EL (cell line): Measurements from ENCODE around the gene SMYD3.
"Not testable (repeated sequence)": the region's sequence is repeated elsewhere in the genome, so short reads cannot be mapped to it uniquely, and the experiment has no call there.

ENCODE experiments used
- DNase-seq: peaks from one replicate; pipeline ENCODE4 v3.0.0-alpha.2; 2016

SMYD3 gene

DNA sequence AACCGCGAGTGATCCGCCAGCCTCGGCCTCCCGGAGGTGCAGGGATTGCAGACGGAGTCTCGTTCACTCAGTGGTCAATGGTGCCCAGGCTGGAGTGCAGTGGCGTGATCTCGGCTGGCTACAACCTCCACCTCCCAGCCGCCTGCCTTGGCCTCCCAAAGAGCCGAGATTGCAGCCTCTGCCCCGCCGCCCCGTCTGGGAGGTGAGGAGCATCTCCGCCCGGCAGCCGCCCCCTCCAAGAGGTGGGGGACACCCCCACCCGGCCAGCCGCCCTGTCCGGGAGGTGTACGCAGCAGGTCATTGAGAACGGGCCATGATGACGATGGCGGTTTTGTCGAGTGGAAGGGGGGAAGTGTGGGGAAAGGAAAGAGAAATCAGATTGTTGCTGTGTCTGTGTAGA is 732.1 kb downstream of the SMYD3 start:
- DNase-seq = not testable (repeated sequence)

DNA sequence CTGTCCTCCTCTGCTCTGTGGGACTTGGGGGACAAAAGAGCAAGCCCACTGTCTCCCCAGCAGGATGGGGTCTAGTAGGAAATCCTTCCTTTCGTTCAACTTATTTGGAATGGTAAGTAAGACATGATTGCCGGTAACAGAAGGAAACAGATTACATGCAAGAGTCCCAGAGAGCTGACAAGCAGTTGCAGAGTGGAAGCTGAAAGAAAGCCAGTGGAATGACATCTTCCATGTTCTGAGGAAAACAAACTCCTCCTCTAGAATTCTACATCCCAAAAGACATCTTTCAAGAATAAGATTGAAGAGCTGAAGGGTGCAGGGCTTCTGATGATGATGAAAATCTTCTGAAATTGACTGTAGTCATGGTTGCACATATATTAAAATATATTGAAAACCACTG is 732.9 kb downstream of the SMYD3 start:
- no peak for DNase-seq

DNA sequence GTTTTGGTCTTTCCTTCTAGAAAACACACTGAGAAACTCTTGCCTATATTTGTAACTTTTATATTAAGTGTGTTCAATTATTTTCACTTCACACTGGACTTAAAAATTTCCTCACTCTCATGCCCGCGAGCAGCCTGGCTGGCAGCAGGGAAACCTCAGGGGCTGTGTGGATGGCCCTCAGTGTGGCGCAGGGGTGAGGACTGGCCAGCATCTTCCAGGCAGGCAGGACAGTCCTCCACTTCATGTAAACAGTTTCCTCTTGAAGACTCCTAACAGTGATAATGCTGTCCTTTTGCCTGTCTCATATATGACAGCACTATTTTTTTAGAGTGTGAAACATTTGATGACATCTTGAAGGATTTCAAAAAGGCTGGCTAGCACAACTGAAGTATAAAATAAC is 733.7 kb downstream of the SMYD3 start:
- DNase-seq = no peak

DNA sequence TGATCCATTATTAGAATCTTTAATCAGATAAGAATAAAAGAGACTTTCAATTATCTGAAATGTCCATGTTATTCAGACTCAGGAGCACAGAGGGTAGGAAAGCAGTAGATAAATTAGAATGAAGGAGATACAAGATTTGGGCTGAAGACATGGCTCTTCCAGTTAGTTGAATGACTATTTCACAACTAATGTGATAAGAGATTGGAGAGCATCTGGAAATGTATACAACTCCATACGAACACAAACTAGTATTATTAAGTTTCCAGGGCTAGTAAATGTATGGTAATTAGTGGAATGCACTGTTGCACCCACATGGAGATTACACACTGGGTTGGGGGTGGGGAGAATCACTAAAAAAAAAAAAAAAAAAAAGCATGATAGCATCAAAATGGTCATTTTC is 734.3 kb downstream of the SMYD3 start:
- no peak for DNase-seq

DNA sequence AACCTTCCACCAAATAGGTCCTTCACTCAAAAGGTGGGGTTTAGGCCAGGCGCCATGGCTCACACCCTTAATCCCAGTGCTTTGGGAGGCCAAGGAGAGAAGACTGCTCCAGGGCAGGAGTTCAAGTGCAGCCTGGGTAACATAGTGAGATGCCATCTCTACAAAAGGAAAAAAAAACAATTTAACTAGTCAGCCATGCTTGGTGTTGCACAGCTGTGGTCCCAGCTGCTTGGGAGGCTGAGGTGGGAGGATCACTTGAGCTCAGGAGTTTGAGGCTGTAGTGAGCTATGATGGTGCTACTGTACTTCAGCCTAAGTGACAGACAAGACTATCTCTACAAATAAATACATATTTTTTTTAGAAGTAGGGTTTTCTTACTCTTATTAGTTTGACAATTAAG is 734.8 kb downstream of the SMYD3 start:
- no peak for DNase-seq

DNA sequence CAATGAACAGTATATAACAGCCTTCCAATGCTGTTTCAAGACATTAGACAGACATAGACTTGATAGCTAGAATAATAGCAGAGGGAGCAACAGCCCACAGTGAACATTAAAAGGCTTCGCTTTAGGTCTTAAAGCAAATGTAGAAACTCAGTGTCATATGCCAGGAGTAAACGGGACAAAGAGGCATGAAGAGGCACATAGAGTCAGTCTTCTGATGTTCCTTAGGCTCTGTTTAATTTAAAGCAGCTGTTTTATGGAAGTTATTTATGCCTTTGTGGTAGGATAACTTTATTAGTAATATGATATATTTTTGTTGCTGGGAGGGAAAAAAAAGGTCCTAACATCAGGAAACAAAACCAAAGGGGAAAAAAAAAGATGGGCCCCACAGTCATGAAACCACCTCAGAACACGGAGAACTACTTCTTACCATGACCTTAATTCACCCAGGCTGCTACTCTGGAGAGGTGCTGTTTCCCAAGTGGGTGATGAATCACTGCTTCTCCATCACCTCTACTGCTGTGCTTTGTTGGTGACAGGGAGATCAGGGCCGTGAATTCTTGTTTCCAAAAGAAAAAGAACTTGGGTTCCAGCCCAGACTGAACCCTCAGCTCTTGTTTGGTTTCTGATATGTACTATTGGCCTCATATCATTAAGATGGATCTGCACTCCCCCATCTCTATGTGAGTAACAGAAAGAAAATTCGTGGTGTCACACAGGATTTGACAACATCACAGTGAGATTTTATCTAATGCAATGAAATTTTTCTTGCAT is 735.4 kb downstream of the SMYD3 start:
- DNase-seq = peak; percentile 91

DNA sequence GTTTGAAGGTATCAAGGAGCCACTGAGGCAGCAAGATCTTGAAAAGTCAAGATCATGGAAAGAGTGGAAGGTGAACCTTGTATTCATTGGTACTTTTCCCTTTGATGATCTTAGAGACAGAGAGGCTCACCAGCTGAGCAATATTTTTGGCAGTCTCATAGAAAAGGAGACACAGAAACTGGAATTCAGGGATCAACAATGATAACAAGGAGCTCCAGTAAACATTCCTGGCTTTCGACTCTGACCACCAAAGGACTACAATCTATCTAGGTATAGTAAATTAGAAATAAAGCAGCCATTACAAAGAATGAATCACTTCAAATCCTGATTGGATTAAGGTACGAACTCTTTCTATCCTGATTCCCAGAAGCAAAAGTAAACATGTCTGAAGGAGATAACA is 736.9 kb downstream of the SMYD3 start:
- DNase-seq = no peak

DNA sequence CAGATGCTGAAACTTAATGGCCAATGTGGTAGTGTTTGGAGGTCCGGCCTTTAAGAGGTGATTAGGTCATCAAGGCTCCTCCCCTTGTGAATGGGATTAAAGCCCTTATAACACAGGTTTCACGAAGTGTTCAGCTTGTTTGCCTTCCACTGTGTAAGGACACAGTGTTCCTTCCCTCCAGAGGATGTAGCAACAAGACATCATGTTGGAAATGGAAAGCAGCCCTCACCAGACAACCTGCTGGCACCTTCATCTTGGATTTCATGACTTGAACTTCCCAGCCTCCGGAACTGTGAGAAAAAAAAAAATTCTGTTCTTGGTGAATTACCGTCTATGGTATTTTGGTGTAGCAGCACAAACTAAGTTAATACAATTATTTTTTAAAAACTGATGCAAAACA is 738.5 kb downstream of the SMYD3 start:
- no peak for DNase-seq

DNA sequence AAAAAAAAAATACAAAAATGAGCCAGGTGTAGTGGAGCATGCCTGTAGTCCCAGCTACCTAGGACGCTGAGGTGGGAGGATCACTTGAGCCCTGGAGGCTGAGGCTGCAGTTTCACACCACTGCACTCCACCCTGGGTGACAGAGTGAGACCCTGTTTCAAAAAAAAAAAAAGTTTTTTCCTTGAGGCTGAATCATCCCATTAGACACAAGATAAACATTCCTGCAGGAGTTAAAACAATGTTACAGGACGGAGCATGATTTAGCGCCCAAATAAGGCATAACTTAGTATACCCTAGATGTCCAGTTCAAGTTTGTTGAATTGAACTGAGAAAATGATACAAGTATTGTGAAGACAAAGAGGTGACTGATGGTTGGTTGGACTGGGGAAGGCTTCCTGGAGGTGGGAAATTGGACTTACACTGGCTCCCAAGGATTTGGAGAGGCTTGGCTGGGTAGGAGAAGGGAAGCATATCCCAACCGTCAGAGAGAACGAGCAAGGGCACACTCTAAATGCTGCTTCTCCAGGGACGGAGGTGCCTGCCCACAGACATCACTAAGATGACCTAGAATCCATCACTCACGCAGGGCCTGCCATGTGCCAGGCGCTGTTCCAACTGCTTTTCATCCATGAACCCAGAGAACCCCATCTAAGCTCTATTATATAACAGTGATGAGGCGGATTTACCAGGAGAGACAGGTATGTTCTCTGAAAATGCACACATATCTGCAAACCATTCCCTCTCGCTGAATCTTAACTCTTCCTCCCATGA is 741.7 kb downstream of the SMYD3 start:
- peak; percentile 67 for DNase-seq

DNA sequence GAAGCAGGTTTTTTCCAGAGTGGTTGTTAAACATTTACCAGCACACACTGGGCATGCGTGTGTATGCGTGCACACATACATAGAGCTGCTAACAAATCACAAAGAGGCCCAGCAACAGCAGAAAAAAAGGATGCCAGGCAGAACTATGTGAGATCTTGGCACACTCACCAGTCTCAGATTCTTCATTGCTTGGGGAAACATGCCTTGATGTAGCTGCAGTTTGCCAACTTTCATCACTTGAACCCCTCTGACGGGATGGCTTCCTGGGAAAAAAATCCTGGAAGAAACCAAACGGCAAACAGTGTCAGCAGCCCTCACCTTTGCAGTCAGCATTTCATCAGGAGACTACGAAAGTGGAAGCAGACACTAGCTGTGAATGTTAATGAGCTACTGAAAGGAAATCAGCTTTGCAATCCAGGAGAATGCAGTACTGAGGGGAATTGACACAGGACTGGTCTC is 743.2 kb downstream of the SMYD3 start:
- no peak for DNase-seq

DNA sequence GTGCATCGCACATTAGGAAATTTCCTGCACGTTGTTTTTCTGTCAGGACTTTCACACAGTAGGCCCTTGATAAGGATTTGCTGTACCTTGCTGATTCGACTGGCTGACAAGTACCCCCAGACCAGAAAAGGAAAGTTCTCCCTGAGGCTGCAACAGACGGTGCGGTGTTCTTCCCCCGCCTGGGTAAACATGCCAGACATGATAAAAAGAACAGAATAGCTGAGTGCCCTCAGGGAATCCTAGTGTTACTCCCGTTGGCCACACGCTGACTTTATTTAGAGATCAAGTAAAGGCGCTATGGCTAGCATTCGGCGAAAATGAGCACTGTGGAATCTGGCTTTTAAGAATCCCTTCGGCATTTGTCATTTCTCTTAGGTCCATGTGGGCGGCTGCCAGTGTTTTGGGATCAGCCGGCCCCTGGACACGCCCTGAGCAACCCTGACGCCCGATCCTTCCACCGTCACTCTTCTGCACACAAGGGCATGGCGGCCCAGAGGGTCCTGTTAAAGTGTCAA is 744.6 kb downstream of the SMYD3 start:
- DNase-seq = no peak

DNA sequence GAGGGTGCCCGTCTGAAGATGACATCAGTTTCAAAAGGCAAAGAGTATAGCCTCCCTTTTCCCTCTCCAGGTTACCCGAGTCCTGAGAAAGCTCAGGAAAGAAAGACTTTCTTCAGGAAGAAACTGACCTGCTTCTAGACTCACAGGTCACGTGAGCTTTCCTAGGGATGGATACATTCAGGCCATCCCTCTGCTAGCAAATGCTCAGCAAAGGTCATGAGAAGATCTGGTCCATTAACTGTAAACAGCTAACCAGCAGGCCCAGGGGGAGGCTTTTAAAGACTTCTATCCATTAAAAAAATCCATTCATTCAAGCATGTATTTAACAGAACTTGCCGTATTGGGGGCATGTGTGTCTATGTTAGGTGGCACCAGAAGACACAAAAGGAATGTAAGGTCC is 746.8 kb downstream of the SMYD3 start:
- DNase-seq = no peak

DNA sequence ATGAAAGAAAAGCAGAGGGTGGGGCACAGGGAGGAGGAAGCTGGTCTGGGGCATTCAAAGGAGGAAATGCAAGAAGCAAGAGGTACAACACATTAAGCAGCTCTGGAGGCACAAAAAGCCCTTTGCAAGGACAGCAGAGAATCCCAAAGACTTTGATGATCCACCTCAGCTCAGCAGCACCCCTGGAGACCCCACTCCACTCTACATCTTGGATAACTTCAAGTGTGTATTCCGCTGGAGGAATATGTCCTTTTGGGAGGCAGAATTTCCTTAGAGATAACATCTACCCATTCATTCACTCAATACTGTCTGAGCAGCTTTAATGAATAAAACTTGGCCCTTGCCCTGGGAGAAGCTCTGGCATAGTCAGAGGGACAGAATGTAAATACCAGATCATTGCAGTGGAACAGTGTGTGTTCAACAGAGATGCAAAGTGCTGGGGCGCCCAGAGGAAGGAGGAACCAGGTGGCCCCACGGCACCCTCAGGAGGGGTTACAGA is 752.6 kb downstream of the SMYD3 start:
- no peak for DNase-seq

DNA sequence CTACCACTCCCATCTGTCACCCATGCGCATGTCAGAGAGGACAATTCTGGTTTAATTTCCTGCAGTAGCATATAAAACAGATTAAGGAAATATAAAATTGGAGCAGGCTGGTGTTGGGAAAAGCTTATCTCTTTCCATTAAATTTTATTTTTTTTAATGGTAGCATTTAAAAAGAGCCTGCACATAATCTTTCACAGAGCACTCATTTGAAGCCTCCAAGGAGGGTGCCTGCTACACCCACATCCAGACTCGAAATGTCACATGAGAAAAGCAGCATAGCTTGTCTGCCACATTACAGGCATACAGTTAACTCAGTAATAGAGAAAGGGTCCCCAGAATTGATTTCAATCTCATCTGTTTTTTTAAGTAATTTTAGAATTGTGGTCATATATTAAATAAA is 753.3 kb downstream of the SMYD3 start:
- no peak for DNase-seq

DNA sequence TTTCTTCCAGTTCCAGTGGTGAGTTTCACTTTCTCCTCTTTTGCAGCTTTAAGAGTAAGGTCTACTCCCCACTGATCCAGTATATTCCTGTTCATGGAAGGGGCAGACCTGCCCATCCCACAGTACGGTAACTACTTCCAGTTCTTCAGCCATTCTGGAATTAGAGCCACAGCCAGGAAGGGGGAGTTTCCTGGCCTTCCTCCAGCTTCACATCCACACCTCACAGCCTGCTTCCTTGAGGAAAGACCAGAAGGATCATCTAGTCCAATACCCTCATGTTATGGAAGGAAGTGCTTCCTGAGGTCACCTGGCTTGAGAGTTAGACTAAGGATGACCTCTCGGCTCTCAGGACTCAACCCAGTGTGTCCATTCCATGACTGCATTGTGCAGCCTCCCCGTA is 754.5 kb downstream of the SMYD3 start:
- no peak for DNase-seq

DNA sequence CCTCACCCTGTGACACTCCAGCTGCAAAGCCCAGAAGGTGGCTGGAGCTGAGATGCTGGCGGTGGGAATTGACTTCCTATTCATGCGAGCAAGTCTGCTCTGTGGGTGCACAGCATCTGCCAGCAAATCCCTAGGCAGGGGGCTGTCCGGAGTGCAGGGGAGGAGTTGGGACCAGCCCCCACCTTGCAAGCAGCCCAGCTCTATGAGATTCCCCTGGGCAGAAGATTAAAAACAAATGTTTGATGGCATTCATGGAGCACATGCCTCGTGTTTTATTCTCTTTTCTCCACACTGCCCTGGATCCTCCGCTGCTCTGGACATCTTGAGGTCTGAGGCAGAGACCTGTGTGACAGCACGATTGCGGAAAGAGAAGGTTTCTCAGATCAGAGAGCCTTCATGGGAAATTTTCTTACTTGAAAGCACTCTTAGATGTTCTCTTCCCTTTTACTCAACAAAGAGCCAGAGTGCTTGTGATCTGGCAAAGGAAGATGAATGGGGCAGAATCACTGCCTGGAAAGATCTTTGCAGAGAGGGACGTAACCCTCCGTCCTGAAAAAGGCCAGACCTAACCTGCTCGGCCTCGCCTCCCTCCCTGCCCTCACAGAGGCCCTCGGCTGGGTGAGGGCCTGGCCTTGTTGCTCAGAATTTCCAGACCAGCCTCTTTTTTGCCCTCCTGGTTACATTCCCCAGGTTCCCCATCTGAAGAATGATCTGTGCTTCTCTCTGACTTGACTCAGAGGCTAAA is 755.2 kb downstream of the SMYD3 start:
- no peak for DNase-seq

DNA sequence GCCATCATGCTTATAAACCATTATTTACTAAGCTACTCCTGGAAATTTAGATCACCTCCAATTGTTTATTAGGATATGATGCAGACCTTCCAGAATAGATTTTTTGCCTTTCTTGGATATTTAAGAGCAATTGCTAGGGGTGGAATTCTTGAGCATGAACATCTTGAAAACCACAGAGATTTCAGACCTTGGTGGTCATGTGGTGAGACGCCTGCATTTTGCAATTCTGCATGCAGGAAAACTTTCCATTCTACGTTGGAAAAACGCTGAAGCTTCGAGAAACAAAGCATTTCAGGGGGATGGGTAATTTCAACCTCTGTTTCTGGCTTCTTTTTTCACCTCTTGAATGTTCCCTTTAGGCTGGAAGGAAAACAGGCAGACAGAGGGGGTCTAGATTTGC is 756.0 kb downstream of the SMYD3 start:
- no peak for DNase-seq

DNA sequence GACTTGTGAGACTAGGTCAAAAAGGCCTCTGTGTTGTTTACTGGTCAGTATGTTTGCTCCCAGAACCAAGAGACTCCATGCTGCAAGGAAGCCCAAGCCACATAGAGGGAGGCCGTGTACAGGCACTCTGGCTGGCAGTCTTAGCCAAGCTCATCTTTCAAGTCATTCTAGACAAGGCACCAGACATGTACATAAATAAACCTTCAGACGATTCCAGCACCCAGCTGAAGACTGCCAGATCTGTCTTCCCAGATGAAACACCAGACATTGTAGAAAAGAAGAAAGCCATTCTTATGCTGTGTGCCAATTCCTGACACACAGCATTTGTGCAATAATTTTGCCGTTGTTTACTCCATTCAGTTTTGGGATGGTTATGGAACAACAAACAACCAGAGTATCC is 756.8 kb downstream of the SMYD3 start:
- no peak for DNase-seq

DNA sequence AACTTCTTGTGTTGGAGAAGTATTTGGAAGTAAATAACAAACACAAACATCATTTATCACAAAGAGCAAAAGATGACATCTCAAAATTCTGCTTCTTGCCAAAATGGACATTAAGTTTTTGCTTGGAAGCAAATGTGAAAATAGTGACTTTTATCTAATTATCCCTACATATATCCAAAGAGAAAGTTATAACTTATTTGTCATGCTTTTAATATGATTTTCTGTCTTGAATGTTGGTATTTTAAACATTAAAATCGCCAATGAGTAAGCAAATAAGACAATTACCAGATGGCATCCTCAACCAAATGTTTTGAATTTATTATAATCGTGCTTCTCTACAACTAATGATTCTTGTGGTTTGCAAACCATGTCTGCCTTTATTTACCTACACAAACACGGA is 758.0 kb downstream of the SMYD3 start:
- DNase-seq = no peak

DNA sequence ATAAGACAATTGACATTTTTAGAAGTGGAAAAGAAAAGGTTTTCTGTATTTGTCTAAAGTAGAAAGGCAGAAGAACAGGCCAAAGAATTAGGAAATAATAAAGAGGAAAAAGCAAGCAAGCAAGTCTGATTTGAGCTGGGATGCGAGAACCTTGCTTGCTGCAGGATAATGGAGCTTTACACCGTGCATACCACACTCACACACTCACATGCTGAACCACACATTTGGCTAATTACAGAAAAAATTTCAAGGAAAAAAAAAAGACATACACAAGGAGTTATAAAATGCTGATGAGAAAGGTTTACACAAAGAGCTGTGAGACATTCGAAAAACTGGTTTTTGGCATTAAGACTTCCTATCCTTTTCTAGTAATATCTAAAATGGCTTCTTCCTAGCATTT is 758.4 kb downstream of the SMYD3 start:
- no peak for DNase-seq

DNA sequence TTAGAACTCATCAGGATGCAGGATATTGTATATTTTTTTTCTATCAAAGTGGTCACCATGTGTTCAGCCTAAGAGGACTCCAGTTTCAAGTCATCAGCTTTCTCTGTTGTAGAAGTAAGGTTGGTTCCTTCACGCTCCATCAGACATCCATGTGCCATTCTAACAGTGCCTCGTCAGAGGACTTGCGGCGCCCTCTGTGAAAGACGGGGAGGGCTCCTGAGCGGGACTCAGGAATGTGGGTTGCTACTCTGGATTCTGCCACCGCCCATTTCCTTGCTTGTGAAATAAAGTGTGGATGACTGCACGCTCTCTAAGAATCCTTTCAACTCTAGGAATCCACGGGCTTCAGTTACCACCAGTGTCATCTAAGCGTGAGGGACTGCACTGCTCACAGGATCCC is 758.8 kb downstream of the SMYD3 start:
- DNase-seq = no peak

DNA sequence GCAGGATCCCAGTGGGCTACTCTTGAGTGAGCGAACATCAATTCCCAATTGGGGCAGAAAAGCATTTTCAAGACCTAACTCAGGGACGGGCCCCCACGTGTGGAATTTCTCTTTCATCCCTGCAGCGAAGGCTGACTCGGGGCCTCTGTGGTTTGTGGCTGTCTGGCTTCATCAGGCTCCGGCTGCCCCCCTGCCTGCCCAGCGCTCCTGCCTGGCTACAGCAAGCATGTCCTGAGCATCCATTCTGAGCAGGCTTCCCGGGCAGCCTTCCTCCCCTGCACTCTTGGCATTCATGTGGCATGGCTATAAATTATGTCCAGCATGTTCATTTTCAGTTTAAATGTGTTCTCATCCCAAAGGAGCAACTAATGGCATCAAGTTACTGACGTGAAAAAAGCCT is 764.2 kb downstream of the SMYD3 start:
- no peak for DNase-seq

DNA sequence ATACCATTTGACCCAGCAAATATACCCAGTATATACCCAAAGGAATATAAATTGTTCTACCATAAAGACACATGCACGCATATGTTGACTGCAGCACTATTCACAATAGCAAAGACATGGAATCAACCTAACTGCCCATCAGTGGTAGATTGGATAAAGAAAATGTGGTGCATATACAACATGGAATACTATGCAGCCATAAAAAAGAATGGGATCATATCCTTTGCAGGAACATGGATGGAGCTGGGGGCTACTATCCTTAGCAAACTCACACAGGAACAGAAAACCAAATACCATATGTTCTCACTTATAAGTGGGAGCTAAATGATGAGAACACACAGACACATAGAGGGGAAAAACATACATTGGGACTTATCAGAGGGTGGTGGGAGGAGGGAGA is 766.7 kb downstream of the SMYD3 start:
- not testable (repeated sequence) for DNase-seq
